HK-2 (cell line): ENCODE data around the gene FBN1.

Experiments used
- DNase-seq: peaks from one replicate; pipeline ENCODE4 v3.0.0-alpha.2; 2018; ENCODE audit not compliant: unreplicated experiment

FBN1 gene

DNA sequence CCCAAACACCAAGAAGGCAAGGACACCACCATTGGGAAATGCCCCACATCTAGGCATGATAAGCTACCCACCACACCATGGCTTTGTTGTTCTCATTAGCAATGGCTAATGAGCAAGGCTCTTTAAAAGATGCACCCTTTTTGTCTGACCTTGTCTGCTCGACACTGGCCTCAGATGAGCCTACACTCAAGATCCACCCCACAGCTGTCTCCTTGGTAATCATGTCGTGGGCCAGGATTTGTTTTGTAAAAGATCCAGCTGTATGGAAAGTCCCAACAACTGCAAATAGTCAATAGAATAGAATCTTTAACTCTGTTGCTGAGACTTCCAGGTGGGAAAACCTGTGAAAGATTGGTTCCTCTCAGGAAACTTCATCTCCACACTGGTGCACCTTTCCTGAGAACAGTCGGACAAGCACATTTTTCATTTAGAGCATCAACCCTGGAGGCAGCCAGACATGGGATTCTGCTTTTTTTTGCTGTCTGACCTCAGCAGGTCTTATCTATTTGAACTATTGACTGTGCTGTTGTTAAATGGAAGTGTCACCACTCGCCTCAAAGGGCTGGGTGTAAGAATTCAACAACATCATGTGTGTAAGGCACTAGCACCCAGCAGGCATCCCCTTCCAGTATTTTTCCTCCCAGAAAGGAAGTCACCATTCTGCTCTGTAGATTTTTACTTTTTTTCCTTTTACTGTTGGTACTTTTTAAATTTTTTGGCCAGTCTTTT lies 278.8 kb downstream of the FBN1 start:
- no peak for DNase-seq

DNA sequence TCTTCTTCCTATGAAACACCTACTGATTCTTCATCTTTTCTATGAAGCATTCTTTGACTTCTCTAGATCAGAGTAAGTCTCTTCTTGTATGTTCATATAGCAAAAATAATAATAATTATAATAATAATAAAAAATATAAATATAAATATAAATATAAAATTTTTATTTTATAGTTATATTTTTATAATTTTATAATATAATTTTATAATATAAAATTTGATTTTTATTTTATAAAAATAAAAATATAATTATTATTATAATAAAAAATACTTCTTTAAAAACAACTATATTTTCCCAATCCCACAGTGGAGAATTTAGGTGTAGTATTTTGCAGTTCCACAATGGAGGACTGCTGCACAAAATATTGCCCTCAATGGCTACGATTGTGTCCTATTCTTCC lies 279.9 kb downstream of the FBN1 start:
- DNase-seq: no peak

DNA sequence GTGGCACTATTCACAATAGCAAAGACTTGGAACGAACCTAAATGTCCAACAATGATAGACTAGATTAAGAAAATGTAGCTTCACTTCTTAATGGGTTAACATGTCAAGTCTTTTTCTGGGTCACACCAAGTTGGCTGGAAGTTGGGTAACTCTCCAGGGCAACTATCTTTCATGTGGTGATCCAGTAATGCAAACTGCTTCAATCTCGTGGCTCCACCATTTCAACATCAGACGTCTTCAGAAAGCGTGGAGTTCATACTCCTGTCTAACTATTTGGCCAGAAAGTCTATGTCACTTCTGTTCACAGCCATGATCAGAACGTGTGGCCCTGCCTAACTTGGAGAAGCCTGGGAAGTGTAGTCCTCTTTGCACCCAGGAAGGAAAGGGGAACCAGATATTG lies 282.0 kb downstream of the FBN1 start:
- no peak for DNase-seq

DNA sequence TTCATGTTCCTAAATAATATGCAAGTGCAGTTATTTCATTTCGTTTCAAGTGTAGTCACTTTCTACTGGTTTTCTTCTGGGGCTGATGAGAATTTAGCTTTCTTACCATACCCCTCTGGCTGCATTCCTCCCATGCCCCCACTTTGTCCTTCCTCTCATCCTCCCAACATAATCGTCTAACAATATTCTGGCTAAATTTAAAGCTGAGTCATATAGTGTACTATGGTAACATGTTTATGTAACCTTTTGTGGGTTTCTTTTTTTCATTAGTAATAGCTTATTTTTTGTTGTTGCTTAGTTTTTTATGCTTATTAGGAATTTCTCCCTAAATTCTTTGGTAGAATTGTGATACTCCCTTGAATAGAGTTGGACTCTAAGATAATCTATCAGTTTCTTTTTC lies 283.8 kb downstream of the FBN1 start:
- DNase-seq: no peak

DNA sequence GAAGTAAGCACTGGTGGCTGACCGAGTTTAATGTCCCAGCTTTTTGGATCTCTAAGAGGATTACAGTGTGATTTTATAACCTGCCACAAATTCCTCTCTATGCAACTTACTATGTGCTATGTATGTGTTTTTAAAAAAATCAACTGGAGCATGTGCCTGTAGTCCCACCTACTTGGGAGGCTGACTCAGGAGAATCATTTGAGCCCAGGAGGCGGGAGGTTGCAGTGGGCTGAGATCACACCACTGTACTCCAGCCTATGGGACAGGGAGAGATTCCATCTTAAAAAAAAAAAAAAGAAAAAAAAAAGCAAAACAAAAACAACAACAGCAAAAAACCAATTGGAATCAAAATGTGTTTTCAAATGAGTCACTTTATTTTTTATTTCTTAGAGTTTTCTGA lies 284.7 kb downstream of the FBN1 start:
- peak; percentile 15 for DNase-seq
